K562 (cell line): ENCODE results near the gene LY6G6F. TPM values are rescaled to one million over a fixed set of nuclear protein-coding genes. Genes with fewer than 3 reads are reported as not detected.

Source experiments
- ETV6 ChIP-seq, 3 experiments: fragments of 150-350 bp in 1 of 3; sonication (generic) in 1 of 3; formaldehyde crosslinking in 1 of 3; IDR thresholded peaks; 2 replicates each; pipeline versions ENCODE4 v1.6.1 to v1.8.0; 2014 to 2022; ENCODE audit warnings: borderline replicate concordance in 2 of 3, low read depth in 2 of 3, antibody characterized with exemption in 1 of 3, low read length in 1 of 3, mild to moderate bottlenecking in 1 of 3, missing genetic modification reagents in 1 of 3
- FIP1L1 ChIP-seq: fragments of 200-400 bp; formaldehyde crosslinking; IDR thresholded peaks from 2 replicates; pipeline ENCODE4 v1.6.1; 2018; ENCODE audit warnings: mild to moderate bottlenecking, low read depth, low read length; ENCODE audit not compliant: poor library complexity, severe bottlenecking
- FOXA3 ChIP-seq, 2 experiments: fragments of 450-650 bp in 1 of 2; sonication (generic) in 1 of 2; formaldehyde crosslinking; IDR thresholded peaks in 1 of 2; conservative IDR thresholded peaks in 1 of 2; 2 replicates each; pipeline versions ENCODE4 v1.4.0 to v1.8.0; 2020 to 2022; ENCODE audit warnings: mild to moderate bottlenecking in 2 of 2, missing genetic modification reagents in 1 of 2
- FOXP1 ChIP-seq: sonication (generic); formaldehyde crosslinking; IDR thresholded peaks from 2 replicates; pipeline ENCODE4 v1.8.0; 2022; ENCODE audit warnings: mild to moderate bottlenecking, missing genetic modification reagents
- JUNB ChIP-seq: fragments of 450-650 bp; formaldehyde crosslinking; conservative IDR thresholded peaks from 2 replicates; pipeline ENCODE4 v1.4.0; 2020; ENCODE audit warnings: mild to moderate bottlenecking
- MGA ChIP-seq: fragments of 450-650 bp; IDR thresholded peaks from 2 replicates; pipeline ENCODE4 v1.6.1; 2016; ENCODE audit warnings: mild to moderate bottlenecking, moderate library complexity
- RBM34 ChIP-seq: fragments of 200-400 bp; formaldehyde crosslinking; IDR thresholded peaks from 2 replicates; pipeline ENCODE4 v1.6.1; 2018; ENCODE audit warnings: low read length, borderline replicate concordance; ENCODE audit not compliant: insufficient read depth
- SMAD1 ChIP-seq: fragments of 150-350 bp; IDR thresholded peaks from 2 replicates; pipeline ENCODE4 v1.6.1; 2014; ENCODE audit warnings: low read length, low read depth; ENCODE audit not compliant: partially characterized antibody
- SMARCA4 ChIP-seq: fragments of 450-650 bp; IDR thresholded peaks from 2 replicates; pipeline ENCODE4 v1.6.1; 2016
- TSC22D4 ChIP-seq: fragments of 450-650 bp; IDR thresholded peaks from 2 replicates; pipeline ENCODE4 v1.6.1; 2016; ENCODE audit warnings: missing genetic modification characterization, missing biosample characterization, control low read depth
- YBX1 ChIP-seq: fragments of 450-650 bp; IDR thresholded peaks from 2 replicates; pipeline ENCODE4 v1.7.1; 2016; ENCODE audit warnings: mild to moderate bottlenecking
- ZZZ3 ChIP-seq: fragments of 450-650 bp; IDR thresholded peaks from 2 replicates; pipeline ENCODE4 v1.6.1; 2016; ENCODE audit warnings: antibody characterized with exemption, mild to moderate bottlenecking, moderate library complexity
- polyA plus RNA-seq, 8 experiments: library from polyadenylated mRNA; depleted of rRNA in 4 of 8; stranded (reverse) in 5 of 8; unstranded in 3 of 8; fragments of >200 nt; fragmentation: Nextera tagmentation in 2 of 8; fragmentation: Illumina TruSeq in 1 of 8; extraction: Ambion mirVana in 2 of 8; extraction: Trizol in 1 of 8; gene quantifications; 2 replicates each; pipeline versions ENCODE4 v1.2.1 to v1.2.3, GENCODE V29; 2011 to 2014; ENCODE audit warnings: inconsistent platforms in 1 of 8, missing spikeins in 1 of 8
- total RNA-seq, 7 experiments: library from RNA; depleted of rRNA in 6 of 7; stranded (reverse); fragments of >200 nt in 6 of 7; fragmentation: Illumina TruSeq in 2 of 7; extraction: Trizol in 2 of 7; gene quantifications; 2 replicates each; pipeline versions ENCODE4 v1.2.1 to v1.2.3, GENCODE V29; 2011 to 2021; ENCODE audit warnings: low replicate concordance in 1 of 7
- TF ChIP-seq, protein P1 (sequence below): fragments of 450-650 bp; formaldehyde crosslinking; IDR thresholded peaks from 2 replicates; pipeline ENCODE4 v1.4.0; 2020; ENCODE audit warnings: mild to moderate bottlenecking, moderate library complexity
- TF ChIP-seq, protein P2 (sequence below): IDR thresholded peaks from 3 replicates; pipeline ENCODE4 v1.6.1; 2011; ENCODE audit warnings: borderline replicate concordance, mild to moderate bottlenecking; ENCODE audit not compliant: insufficient read length, insufficient read depth

LY6G6F gene
- total and polyA plus RNA-seq, 9 of the 15 experiments (the other 6 are each of a cell fraction or from before 2014, with no cell fraction given): 0.14 to 0.50 (median 0.28) TPM; not detected in 2

DNA sequence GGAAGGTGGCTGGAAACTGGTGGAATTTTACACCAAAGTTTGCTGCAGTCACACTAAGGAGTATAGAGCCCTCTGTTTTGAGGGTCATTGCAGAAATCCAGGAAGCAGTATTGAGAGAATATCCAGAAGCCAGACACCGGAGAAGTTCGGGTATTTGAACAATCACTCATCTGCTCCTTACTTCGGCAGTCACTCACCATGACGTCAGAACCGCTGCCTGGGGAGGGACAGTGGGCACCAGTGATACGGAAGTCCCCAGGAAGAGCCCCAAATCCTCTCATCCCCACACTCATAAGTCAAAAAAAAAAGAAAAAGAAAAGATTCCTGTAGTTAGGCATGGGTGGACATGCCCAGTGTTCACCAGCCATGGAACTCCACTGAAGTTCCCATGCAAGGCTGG lies 29.8 kb upstream of the LY6G6F start (continued):
- no peak; the same call in 1 of the 2 replicates for TF ChIP-seq JUNB
- TF ChIP-seq FOXA3 (CRISPR knock-in tag; conservative IDR thresholded peaks at IDR 0.05 in 1 of 2, IDR thresholded peaks at IDR 0.05 in 1 of 2): peak in 1 of 2 experiments; percentile 37; a peak in 1 of 4 replicates
- TF ChIP-seq MGA: no peak
- TF ChIP-seq FOXP1: no peak
- TF ChIP-seq, protein P1, sequence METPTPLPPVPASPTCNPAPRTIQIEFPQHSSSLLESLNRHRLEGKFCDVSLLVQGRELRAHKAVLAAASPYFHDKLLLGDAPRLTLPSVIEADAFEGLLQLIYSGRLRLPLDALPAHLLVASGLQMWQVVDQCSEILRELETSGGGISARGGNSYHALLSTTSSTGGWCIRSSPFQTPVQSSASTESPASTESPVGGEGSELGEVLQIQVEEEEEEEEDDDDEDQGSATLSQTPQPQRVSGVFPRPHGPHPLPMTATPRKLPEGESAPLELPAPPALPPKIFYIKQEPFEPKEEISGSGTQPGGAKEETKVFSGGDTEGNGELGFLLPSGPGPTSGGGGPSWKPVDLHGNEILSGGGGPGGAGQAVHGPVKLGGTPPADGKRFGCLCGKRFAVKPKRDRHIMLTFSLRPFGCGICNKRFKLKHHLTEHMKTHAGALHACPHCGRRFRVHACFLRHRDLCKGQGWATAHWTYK (CRISPR knock-in tag): no peak; the same call in 1 of the 2 replicates
- TF ChIP-seq YBX1: no peak
- TF ChIP-seq, protein P2, sequence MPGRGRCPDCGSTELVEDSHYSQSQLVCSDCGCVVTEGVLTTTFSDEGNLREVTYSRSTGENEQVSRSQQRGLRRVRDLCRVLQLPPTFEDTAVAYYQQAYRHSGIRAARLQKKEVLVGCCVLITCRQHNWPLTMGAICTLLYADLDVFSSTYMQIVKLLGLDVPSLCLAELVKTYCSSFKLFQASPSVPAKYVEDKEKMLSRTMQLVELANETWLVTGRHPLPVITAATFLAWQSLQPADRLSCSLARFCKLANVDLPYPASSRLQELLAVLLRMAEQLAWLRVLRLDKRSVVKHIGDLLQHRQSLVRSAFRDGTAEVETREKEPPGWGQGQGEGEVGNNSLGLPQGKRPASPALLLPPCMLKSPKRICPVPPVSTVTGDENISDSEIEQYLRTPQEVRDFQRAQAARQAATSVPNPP: no peak
- TF ChIP-seq TSC22D4 (tag): no peak
- TF ChIP-seq ETV6 (IDR thresholded peaks at IDR 0.05; ENCODE audit: borderline replicate concordance in 1 of 2, low read depth in 2 of 2, low read length in 1 of 2): no peak
- no peak for TF ChIP-seq ETV6 (CRISPR knock-in tag; IDR thresholded peaks at IDR 0.05; ENCODE audit: borderline replicate concordance)
- no peak for TF ChIP-seq FIP1L1
- TF ChIP-seq RBM34: no peak
- TF ChIP-seq SMAD1: no peak
- peak; percentile 55; the same call in 1 of the 2 replicates for TF ChIP-seq SMARCA4
- TF ChIP-seq ZZZ3: no peak
